ENCODE results near the gene ZNF420.
"Not testable (repeated sequence)": the region's sequence is repeated elsewhere in the genome, so short reads cannot be mapped to it uniquely, and the experiment has no call there.

Gene ZNF420

DNA sequence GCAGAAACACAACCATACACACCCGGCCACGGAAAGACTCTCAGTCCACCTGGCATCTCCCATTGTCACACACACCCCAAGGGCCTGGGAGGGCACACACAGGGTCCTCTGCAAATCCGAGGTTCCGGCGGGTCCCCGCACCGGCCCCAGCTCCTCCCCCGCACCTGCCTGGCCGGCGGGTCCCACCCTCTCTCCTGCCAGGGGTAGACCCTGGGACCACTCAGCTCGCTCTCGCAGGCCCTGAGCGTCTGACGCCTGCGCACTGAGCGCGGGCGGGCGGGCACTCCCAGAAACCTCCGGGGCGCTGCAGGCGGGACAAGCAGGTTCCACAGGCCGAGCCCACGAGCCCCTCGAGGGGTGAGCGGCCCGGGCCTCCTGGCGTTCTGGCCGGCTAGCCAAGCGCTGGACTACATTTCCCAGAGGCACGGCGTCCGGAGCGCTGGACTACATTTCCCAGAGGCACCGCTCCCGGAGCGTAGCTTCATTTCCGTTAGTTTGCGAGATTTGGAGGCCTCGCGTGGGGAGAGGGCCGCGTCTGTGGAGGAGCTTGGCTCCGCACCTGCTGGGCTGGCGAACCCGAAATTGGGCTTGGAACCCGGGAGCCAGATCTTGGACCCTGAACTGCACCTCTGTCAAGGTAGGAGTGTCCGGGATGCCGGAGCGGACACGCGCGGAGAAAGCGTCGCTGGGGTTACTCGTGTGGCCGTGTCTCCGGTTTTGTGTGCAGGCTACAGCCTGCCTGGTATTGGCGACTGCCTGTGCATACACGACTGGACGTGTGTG lies at the start of gene ZNF420:
TSS of gene ZNF420 (plus strand) at position 500 of the 783 bp plus-strand sequence. CDS start 10,686 bp downstream, outside the sequence.
- DNase-seq (ENCODE audit: low read depth): peak; percentile 95

DNA sequence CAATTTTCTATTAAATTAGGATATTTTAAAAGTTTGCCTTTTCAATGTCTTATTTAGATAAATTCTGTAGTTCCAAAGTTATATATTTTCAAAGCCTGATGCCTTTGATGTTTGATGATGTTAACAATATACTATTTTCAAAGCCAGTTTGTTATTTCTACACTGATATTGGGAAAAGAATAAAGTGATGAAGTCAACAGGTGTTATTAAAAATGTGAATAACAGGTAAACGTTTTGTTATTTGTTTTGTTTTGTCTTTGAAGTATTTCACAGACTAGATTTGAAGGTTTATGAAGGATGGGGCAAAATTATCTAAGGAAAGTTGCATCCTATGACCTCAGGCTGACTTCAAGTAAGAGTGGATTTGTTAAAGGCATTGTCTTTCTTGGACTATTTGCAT lies 33.1 kb upstream of the ZNF420 start:
- DNase-seq (ENCODE audit: low read depth): no peak

DNA sequence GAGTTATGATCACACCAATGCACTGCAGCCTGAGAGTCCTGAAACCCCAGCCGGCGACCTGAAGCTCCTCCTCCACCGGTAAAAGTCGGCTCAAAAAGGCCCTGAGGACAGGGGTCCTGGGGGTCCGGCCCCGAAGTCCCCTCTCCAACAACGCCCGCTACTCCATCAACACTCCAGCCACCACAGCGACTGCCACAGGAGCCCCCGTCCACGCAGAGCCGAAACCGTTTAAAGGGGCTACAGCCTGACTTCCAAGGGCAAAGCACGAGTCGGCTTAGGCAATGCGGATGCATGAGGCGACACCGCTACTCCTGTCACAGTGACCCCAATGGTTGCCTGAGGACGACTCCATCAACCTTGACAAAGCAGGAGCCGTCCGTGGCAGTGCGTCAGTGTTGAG lies 22.9 kb upstream of the ZNF420 start:
- no peak for DNase-seq (ENCODE audit: low read depth)

DNA sequence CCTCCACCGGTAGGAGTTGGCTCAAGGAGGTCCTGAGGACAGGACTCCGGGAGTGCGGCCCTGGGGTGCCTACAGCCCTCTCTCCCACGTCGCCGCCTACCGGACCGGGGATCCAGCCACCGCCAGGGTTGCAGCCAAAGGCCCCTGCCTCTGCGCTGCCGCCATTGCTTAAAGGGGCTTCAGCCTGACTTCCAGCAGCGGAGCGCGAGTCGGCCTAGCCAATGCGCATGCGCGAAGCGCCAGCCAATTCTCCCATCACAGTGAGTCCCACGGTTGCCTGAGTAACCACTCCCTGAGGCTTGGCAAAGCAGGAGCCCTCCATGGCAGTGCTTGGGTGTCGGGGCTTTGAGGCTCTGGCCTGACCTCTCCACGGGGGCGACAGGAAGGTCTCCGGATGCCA lies 21.5 kb upstream of the ZNF420 start:
- DNase-seq (ENCODE audit: low read depth): no peak

DNA sequence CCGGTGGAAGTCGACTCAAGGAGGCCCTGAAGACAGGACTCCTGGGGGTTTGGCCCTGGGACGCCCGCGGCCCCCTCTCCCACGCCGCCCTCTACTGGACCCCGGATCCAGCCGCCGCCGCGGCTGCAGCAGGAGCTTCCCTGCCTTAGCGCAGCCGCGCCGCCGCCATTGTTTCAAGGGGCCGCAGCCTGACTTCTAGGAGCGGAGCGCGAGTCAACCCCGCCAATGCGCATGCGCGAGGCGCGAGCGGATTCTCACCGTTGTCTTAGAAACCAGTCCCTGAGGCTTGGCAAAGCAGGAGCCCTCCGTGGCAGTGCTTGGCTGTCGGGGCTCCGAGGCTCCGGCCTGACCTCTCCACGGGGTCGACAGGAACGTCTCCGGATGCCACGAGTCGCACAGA lies 19.1 kb upstream of the ZNF420 start:
- DNase-seq (ENCODE audit: low read depth): no peak

DNA sequence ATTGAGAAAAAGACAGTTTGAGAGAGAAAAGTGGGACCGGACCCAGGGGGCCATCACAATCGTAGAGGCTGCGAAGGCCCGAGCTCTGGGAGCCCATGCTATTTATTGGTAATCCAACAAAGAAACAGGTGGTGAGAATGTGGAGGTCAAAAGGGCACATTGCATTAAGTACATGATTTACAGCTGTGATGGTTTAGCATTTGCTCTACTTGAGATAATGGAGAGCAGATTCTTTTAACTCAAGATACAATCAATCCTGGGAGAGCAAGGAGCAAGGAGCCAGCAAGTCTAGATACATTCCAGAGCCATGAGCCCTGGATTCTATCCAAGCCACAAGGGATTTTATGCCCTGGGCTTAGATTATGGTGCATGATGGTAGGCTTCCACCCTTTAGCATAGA lies 13.3 kb upstream of the ZNF420 start:
- not testable (repeated sequence) for DNase-seq (ENCODE audit: low read depth)

DNA sequence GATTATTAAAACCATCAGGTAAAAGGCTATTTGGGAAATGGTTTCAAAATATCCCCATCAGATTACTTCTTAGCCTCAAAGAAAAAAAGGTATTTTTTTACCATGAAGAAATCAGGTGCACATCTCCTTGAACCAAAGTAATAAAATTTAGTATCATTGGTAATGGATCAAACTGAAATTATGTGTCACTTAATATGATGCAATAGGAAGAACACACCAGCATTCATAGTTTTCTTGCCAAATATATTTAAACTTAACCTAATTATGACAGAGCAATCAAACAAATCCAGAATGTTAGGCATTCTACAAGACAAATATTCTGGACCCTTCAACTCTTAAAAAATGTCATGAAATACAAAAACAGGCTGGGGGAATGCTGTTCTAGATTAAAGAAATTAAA lies 4.1 kb upstream of the ZNF420 start:
- DNase-seq (ENCODE audit: low read depth): no peak

DNA sequence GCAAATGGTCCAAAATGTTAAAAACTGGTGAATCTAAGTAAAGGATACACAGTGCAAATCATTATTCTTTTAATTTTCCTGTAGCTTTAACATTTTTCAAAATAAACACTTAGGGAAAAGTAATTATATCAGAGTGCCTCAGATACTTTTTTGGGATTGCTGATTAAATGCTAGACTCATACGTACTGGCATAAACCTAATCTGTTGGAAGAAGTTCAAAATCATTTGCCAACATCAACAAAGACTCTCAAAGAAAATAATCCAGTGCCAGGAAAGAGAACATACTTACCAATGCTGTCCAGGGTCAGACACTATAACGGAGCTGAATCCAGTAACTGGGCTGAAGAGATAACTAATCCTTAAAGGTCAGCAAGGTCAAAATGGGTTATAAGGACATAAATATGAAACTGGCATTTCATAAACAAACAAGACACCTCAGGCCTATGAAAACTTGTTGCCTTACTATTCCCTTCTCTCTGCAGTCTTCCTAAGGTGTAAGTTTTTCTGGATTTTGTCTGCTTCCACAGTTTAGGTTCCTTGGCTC lies 3.3 kb upstream of the ZNF420 start:
- no peak for DNase-seq (ENCODE audit: low read depth)

DNA sequence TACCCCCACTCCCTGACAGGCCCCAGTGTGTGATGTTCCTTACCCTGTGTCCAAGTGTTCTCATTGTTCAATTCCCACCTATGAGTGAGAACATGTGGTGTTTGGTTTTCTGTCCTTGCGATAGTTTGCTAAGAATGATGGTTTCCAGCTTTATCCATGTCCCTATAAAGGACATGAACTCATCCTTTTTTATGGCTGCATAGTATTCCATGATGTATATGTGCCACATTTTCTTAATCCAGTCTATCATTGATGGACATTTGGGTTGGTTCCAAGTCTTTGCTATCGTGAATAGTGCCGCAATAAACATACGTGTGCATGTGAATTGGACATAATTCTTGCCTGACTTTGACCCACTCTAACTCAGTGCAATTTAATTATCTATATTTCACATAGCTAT lies 1.7 kb upstream of the ZNF420 start:
- DNase-seq (ENCODE audit: low read depth): not testable (repeated sequence)

DNA sequence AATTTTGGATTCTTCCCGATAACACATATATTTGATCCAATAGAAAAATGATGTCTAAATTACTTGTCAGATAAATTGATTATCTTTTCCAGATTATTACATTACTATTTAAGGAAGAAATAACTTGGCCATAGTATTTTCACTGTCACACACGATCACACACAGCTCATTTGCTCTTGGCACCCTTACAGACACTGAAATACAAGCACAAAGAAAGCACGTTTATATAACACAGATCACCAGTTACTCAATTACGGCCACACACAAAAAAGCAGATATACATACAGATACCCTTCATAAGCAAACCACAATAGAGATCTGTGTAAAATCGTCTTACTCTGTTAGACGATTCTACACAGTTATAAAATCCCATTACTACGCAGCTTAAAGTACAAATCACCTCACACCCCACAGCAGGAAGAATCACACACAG lies 716 bp upstream of the ZNF420 start:
- DNase-seq (ENCODE audit: low read depth): peak; percentile 7

DNA sequence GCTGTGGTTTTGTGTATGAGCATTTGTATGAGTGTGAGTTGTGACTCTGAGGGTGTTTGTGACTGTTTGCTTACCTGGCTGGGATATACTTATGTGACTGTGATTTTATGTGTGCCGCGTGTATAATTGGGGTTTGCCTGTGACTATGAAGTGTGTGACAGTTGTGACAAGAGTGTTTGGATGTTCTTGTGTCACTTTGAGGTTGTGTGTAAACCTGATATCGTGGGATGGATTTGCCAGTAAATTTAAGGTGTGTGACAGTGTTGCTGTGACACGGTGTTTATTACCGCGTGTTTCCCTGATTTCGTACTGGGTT lies 442 bp downstream of the ZNF420 start:
- DNase-seq (ENCODE audit: low read depth): no peak

DNA sequence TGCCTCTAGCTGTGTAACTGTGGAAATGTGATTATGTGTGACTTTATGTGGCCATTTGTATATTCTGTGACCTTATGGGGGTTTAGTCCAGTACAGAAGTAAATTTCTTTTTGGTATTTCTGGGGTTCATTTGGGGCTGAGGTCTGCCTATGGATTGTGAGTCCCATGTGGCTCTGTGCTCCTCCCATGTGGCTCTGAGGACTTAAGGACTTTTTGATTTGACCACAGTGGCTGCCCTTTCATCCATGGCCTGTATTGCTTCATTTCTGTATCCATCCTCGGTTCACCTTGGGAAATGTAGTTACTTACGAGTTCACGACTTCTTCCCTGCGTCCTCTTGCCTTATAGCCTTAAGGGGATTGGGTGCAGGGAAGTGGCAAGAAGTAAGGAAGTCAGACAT lies 1.0 kb downstream of the ZNF420 start:
- DNase-seq (ENCODE audit: low read depth): no peak

DNA sequence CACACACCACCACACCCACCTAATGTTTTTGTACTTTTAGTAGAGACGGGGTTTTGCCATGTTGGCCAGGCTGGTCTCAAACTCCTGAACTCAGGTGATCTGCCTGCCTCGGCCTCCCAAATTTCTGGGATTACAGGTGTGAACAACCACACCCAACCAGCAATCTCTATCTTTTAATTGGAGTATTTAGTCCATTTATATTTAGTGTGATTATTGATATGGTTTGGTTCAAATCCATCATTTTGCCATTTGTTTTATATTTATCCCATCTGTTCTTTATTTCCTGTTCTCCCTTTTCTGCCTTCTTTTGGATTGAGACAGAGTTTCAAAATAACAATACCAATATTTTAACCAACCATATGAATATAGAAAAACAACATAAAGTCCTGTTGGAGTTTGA lies 4.1 kb downstream of the ZNF420 start:
- no peak for DNase-seq (ENCODE audit: low read depth)

DNA sequence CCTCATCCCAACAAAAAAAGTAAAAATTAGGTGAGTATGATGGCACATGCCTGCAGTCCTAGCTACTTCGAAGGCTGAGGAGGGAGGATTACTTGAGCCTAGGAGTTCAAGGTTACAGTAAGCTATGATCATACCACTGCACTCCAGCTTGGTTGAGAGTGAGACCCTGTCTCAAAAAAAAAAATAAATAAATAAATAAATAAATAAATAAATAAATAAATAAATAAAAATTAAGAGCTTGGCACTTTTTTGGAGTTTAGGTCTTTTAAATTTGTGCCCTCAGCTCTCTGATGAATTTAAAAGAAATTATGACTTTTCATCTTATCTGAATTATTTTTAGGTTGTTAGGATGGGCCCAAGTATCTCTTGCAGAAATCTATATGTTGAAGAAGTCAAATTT lies 8.9 kb downstream of the ZNF420 start:
- no peak for DNase-seq (ENCODE audit: low read depth)

DNA sequence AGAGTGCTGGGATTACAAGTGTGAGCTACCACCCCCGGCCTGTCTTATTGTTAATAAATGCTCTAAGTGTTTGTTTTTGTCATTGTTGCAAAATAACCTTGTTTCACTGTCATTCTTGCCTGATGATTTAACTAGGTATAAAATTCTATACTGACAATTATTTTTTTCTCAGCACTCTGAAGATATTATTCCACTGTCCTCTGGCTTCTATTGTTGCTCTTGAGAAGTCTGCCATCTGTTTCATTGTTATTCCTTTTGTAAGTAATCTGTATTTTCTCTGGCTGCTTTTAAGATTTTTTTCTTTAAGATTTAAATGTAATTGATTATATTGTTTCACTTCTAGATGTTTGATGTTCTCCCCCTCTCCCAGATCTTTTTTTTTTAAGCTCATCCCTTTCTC lies 17.6 kb downstream of the ZNF420 start:
- DNase-seq (ENCODE audit: low read depth): no peak

DNA sequence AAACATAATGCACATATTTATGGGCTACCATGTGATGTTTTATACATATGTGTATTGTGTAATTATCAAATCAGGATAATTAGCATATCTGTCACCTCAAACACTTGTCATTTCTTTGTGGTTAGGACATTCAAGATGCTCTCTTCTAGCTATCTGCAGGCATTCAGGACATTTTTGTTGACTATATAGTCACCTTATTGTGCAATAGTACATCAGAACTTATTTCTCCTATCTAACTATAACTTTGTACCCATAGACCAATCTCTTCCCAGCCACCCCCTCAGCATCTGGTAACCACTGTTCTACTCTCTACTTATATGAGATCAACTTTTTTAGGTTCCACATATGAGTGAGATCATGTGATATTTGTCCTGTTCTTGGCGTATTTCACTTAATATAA lies 20.3 kb downstream of the ZNF420 start:
- DNase-seq (ENCODE audit: low read depth): no peak

DNA sequence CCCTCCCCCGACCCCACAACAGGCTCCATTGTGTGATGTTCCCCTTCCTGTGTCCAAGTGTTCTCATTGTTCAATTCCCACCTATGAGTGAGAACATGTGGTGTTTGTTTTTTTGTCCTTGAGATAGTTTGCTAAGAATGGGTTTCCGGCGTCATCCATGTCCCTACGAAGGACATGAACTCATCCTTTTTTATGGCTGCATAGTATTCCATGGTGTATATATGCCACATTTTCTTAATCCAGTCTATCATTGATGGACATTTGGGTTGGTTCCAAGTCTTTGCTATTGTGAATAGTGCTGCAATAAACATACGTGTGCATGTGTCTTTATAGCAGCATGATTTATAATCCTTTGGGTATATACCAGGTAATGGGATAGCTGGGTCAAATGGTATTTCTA lies 25.9 kb downstream of the ZNF420 start:
- not testable (repeated sequence) for DNase-seq (ENCODE audit: low read depth)

DNA sequence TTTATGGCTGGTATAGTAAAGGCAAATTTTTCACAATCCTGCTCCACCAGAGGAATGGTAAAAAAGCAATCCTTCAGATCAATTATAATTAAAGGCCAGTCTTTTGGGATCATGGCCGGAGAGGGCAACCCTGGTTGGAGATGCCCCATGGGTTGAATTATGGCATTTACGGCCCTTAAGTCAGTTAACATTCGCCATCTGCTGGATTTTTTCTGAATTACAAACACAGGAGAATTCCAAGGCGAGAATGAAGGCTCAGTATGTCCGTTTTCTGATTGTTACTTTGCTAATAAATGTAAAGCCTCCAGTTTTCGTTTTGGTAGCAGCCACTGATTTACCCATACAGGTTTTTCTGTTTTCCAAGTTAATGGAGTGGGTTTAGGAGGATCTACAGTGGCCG lies 33.5 kb downstream of the ZNF420 start:
- DNase-seq (ENCODE audit: low read depth): not testable (repeated sequence)

DNA sequence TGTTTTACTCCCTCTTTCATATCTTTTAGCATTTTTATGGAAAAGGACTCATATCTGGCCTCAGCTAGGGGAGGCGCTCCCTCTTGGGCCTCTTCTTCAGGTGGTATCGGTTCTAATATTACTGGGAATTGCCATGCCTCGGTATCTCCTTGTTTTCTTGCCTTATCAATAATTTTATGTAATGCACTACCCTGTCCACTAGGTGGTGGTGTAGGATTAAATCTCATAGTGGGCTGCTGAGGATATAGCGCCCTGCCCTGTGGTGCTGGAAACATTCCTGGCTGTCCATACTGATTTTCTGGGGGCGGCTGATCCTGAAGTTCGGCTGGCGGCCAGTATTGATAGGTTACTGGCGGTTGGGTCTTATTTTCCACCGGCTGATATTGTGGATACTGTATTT lies 35.8 kb downstream of the ZNF420 start:
- no peak for DNase-seq (ENCODE audit: low read depth)

DNA sequence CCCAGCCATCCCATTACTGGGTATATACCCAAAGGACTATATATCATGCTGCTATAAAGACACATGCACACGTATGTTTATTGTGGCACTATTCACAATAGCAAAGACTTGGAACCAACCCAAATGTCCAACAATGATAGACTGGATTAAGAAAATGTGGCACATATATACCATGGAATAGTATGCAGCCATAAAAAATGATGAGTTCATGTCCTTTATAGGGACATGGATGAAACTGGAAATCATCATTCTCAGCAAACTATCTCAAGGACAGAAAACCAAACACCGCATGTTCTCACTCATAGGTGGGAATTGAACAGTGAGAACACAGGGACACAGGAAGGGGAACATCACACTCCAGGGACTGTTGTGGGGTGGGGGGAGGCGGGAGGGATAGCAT lies 43.9 kb downstream of the ZNF420 start:
- not testable (repeated sequence) for DNase-seq (ENCODE audit: low read depth)

DNA sequence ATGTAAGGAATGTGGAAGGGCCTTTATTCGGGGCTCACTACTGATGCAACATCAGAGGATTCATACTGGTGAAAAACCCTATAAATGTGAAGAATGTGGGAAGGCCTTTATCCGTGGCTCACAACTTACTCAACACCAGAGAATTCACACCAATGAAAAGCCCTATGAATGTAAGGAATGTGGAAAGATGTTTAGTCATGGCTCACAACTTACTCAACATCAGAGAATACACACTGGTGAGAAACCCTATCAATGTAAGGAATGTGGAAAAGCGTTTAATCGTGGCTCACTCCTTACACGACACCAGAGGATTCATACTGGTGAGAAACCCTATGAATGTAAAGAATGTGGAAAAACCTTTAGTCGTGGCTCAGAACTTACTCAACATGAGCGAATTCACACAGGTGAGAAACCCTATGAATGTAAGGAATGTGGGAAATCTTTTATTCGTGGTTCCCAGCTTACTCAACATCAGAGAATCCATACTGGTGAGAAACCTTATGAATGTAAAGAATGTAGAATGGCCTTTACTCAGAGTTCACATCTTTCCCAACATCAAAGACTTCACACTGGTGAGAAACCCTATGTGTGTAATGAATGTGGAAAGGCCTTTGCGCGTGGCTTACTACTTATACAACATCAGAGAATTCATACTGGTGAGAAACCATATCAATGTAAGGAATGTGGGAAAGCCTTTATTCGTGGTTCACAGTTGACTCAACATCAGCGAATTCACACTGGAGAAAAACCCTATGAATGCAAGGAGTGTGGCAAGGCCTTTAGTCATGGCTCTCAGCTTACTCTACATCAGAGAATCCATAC lies 50.0 kb downstream of the ZNF420 start:
- no peak for DNase-seq (ENCODE audit: low read depth)

DNA sequence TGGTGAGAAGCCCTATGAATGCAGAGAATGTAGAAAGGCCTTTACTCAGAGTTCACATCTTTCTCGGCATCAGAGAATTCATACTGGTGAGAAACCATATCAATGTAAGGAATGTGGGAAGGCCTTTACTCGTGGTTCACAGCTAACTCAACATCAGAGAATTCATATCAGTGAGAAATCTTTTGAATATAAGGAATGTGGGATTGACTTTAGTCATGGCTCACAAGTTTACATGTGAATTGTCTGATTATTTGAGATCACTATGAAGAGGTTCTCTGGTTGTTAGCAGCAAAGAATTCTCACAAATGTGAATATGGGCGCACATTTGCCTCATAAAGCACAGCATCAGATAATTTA lies 50.6 kb downstream of the ZNF420 start:
- DNase-seq (ENCODE audit: low read depth): no peak

DNA sequence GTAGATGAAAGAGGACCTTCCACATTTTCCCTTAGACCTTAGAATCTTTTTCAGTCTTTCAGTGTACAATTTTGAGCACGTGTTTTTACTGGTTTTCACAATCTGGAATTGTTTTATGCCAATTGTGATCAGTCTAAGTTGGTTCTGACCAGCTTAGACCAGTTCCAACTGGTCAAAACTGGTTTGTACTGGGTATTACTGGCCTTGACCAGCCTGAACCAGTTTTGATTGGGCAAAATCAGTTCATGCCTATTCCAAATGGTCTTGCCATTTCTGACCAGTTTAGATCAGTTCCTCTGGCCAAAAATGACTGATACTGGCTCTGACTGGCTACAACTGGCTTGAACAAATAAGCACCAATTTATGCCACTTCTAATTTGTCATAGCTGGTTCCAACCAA lies 57.9 kb downstream of the ZNF420 start:
- no peak for DNase-seq (ENCODE audit: low read depth)

Data from fibroblast of gingiva (primary cell).